ENCODE results near the gene GNPTG.

DNA sequence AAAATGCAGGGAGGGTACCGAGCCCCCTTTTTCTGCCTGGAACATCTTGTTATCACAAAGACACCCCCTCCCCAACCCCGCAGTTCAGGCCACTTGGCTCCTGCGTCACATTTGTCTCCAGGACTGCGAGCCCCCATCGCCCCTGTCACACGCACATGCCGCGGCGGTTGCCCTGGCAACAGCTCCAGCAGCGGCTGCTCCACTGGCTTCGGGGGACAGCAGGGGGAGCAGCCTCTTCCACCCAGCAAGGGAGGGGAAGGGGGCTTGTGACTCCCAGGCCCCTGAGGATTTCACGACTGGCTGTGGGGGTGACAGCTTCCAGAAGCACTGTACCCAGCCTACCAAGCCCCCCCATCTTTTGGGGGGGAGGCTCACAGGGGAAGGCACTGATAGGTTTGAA is 15.7 kb upstream of the GNPTG start:
- TF ChIP-seq, protein P1, sequence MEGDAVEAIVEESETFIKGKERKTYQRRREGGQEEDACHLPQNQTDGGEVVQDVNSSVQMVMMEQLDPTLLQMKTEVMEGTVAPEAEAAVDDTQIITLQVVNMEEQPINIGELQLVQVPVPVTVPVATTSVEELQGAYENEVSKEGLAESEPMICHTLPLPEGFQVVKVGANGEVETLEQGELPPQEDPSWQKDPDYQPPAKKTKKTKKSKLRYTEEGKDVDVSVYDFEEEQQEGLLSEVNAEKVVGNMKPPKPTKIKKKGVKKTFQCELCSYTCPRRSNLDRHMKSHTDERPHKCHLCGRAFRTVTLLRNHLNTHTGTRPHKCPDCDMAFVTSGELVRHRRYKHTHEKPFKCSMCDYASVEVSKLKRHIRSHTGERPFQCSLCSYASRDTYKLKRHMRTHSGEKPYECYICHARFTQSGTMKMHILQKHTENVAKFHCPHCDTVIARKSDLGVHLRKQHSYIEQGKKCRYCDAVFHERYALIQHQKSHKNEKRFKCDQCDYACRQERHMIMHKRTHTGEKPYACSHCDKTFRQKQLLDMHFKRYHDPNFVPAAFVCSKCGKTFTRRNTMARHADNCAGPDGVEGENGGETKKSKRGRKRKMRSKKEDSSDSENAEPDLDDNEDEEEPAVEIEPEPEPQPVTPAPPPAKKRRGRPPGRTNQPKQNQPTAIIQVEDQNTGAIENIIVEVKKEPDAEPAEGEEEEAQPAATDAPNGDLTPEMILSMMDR (IDR thresholded peaks at IDR 0.05) = no peak
- no peak for TF ChIP-seq ZFX (IDR thresholded peaks at IDR 0.05; ENCODE audit: borderline replicate concordance)
